Measurements from ENCODE around the gene KRT82.

The KRT82 gene

DNA sequence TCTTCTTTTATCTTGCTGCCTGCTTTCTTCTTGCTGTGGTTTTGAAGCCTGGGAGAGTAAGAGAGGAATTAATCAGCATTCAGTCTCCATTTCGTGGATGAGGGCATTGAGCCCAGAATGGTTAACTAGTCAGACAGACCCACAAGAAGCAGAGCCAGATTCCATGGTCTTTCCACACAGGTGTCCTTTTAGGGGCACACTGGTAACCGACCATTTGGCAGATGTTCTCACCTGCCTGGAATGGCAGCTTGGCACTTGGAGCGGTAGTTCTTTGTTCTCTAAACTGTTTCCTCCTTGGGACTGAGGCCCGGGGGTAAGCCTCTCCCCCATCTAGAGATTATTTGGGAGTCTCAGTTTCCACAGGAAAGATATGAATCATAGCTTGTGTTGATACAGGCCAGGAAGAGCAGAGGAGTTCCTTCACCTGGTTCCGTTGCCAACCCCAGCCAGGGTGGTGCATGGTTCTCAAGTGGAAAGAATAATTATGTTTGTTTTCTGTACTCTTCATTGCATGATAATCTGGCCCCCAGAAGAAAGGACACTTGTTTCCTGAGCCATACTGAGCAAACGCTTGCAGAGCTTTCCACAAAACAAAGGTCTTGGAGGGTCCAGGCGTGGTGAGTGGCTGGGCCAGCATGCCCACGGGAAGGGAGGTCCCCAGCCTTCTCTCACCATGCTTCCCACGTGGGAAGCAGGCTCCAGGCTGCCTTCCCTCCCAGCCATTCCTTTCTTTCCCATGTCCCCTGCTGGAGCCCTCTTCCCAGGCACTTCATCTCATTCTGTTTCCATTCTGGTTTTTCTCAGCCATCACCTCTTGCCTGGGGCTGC lies 30.1 kb upstream of the KRT82 start:
- no peak for DNase-seq (ENCODE audit: low read depth in 2 of 2, low spot score in 1 of 2)

DNA sequence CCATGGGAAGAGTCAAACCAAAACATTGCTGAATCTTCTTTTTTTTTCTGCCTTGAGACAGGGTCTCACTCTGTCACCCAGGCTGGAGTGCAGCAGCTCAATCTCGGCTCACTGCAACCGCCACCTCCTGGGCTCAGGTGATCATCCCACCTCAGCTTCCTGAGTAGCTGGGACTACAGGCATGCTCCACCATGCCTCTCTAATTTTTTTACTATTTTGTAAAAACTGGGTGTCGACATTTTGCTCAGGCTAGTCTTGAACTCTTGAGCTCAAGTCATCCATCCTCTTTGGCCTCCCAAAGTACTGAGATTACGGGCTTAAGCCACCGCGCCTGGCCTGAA lies 29.5 kb upstream of the KRT82 start:
- no peak for DNase-seq (ENCODE audit: low read depth in 2 of 2, low spot score in 1 of 2)

DNA sequence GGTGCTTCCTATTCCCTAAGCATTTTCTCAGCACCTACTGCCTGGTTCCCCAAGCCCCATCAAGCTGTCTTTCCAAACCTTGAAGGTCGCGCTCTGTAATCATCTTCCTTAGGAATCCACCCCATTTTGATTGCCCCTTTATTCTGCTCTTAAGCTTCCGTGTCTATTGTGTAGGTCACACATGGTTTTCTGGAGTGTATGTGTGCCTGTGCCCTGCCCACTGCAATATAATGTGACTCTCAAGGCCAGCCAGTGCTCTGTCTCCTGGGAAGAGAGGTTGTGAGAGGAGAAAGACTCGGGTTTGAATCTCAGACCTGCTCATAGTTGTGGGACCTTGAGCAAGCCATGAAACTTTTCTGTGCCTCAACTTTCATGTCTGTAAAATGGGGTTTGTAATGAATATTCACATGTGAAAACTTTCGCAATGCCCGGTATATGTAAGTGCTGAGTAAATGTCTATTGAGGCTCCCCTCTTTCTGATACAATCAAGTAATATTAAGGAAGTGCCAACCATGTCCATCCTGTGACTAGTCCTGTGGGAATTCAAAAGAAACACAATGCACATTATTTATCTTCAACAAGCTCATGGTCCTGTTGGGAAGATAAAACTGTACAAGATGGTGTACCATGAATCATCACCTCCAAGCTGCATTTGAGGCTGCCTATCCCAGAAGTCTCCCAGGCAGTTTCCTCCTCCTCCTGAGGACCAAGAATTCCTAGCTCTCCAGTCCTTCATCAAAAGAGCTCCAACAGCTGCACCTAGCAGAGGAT lies 28.8 kb upstream of the KRT82 start:
- no peak for DNase-seq (ENCODE audit: low read depth in 2 of 2, low spot score in 1 of 2)

DNA sequence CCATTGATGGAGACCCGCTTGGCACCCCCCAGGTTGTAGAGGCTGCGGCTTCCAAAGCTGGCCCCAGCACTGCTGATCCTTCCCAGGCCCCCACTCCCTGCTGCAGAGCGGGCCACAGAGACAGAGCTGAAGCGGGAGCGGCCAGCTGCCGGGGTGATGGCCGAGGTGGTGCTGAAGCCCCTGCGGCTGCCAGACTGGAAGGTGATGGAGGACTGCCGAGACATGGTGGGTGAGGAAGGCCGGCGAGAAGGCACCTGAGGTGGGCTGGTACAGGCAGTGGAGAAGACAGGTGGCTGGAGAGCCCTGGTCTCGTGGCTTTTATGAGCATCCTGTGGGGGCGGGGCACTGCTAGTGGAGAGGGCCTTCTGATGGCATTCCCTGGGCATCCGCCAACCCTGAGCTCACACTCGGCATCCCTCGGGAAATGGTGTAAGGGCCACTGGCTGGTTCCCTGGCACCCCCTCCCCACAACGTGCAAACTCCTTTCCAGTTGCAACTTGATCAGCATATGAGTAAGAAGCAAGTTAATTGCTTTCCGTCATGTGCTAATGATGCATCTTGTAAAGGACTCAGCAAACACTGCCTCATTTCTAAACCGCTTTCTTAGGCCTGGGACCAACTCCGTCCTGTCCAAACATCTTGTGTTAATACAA lies 28.1 kb upstream of the KRT82 start, which contains the start of gene KRT75:
Gene KRT75 (minus strand): TSS at position 291 of the 653 bp plus-strand sequence. CDS start 67 bp downstream, at position 224.
- DNase-seq (ENCODE audit: low read depth in 2 of 2, low spot score in 1 of 2), result no peak

DNA sequence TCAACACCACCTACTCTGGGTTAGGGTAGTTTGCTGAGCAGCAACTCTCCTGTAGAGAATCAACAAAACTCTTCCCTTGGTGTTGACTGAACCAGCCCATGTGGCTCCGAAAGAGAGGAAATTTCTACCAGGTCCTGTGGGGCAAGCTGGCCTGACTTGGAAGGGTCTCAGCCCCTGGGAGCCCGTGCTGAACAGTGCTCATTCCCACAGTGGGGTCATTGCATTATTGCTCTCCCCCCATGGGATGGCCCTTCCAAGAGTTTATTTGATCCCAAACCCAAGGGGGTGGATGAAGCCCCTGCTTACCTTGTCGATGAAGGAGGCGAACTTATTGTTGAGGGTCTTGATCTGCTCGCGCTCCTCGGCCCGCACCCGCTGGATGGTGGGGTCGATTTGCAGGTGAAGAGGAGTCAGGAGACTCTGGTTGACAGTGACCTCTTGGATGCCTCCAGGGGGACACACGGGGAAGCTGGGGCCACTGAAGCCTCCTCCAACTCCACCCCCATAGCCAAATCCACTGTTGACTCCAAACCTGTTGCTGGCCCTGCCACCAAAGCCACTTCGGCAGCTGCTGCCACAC lies 27.5 kb upstream of the KRT82 start:
- DNase-seq (ENCODE audit: low read depth in 2 of 2, low spot score in 1 of 2), result no peak

DNA sequence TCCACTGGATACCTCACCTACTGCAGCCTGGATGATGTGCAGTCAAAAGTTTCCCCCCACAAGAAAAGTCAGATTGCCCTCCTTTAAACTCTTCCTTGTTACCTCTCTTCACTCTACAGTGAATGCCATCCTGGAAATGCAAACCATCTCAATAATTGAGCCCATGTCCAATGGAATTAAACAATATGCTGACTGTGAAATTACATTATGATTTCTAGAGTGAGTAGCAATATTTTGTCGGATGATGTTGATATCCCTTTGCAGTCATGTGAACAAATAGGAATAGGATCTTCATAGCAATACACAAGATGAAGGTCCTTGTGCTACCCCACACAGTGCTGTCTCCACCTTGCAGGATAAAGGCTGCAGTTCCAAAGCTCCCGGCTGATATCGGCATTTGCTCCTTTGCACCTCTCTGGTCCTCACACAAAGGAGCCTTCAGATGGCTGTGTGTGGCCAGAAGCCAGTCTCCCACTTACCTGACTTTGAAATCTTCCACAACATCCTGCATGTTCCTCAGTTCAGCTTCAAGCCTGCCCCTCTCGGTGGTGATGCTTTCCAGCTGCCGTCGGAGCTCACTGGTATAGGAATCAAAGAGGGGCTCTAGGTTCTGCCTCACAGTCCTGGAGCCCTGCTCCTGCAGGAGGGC lies 26.5 kb upstream of the KRT82 start:
- no peak for DNase-seq (ENCODE audit: low read depth in 2 of 2, low spot score in 1 of 2)

DNA sequence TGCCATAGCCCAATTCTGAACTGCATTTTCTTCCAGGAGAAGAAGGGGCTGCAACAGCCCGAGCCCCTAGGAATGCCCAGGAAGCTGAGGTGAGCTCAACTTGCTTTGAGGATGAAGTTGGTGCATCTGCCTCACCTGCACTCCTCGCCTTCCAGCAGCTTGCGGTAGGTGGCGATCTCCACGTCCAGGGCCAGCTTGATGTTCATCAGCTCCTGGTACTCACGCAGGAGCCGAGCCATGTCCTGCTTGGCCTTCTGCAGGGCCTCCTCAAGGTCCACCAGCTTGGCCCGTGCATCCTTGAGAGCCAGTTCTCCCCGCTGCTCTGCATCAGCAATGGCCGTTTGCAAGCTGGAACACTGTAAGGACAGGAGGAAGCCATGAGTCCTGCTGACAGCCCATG lies 22.0 kb upstream of the KRT82 start:
- no peak for DNase-seq (ENCODE audit: low read depth in 2 of 2, low spot score in 1 of 2)

DNA sequence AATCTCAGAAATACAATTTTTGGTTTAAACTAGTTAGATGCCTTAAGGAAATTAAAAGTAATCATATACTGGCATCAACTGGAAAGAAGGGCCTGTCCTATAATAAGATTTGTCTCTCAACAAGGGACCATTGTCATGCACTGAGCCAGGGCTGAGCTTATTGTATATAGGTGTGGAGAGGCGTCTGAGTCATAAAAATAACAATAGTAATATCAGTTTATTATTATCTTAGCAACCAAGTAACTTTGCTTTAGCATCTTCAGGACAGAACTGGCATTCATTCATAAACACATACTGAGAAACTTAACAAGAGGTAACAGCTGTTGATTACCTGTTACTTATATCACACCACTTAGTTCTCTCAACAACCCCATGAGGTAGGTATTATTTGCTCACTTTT lies 20.9 kb upstream of the KRT82 start:
- DNase-seq (ENCODE audit: low read depth in 2 of 2, low spot score in 1 of 2), result no peak

DNA sequence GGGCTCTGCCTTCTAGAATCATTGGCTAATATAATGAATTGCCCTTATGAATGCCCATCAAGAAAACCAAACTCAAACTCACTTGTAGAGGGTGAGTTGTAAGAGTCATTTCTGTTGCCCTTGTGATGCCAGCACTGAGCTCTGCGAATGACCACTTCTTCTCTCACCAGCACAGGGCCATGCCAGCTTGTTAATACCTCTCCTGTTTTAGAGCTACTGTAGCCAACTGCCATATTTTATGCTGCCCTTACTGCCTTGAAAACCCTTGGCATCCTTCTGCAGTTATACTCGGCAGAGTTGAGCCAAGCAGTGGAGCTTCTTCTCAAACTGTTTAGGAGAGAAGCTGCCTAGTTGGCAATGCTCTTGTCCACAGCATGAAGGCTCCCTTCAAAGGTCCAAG lies 19.9 kb upstream of the KRT82 start:
- no peak for DNase-seq (ENCODE audit: low read depth in 2 of 2, low spot score in 1 of 2)

DNA sequence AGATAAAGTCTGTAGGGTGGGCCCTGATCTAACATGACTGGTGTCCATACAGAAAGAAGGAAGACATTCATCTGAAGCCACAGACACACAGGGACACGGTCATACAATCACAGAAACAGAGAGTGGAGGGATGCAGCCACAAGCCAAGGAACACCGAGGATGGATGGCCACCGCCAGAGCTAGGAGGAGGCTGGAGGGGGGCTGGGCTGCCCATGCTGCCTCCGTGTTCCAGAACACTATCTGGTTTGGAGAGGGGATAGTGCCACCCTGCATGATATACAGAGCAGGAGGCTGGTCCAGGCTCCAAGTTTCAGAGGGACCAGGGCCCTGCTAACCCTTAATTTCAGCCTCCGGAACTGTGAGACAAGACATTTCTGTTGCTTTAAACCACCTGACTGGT lies 19.3 kb upstream of the KRT82 start:
- DNase-seq (ENCODE audit: low read depth in 2 of 2, low spot score in 1 of 2), result no peak

DNA sequence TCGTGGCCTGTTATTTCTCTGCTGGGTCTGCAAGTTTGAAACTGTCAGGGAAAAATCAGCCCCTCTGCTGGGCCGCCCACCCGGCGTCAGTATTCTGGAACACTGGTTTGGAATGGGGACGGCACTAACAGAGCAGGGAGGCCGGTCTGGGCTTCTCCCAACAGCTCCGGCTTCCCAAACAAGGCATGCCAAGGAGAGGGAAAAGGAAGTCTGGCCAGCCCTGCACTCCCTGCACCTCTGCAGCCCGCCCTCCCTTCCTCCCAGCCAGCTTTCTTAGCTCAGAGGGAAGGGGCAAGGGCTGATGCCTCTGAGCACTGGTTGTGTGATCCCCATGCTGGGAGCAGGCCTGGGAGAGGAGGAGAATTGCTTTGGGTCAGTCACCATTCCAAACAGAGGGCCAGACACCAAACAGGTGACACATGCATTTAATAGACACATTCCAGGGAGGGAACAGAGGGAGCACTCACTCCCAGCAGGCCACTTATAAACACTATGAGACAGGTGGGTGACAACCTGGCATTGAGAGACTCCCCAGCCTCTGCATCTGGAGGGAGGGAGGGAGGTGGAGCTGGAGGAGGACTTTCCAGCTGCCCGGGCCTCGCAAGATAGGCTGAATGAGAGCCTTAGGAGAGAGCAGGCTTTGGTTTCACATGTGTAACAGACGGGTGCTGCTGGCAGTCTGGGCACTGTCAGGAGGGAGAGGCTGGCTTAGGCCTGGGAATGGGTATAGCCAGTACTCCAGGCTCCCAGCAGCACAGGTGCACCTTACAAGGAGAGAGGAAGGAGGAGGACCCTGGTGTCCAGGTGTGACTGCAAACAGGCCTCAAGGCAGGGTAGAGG lies 17.7 kb upstream of the KRT82 start:
- no peak for DNase-seq (ENCODE audit: low read depth in 2 of 2, low spot score in 1 of 2)

DNA sequence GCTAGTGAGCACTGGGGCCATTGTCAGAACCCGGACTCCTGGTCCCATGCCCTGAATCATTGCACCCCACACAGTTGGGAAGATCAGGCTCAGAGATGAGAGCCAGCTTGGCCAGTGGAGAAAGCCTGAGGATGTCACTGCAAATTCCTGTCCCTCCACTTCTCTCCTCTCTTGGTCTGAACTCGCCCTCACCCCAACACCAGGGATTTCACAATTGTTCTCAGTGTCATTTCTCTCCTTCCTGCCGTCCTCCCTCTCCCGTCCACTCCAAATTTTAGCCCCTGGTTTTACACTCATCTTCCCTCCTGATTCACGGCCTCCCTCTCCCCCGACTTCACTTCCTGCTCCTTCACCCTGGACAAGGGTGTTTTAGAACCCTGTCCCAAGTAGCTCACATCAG lies 16.9 kb upstream of the KRT82 start:
- no peak for DNase-seq (ENCODE audit: low read depth in 2 of 2, low spot score in 1 of 2)

DNA sequence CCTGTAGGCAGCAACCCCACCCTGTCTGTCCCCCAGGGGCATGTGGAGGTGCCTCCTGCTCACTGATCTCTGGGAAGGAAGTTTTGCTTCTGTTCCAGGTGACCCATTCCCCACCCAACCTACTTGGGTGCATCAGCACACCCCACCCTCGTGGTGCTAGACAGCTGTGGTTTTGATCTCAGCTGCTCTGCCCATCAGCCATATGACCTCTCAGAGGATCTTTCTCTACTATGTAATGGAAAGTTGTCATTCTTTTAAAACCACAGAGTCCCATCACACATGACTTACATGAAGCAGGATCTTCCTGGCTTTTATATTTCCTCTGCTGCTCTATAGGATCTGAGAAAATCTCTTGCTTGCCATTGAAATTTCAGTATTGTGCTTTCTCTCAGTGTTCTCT lies 13.5 kb upstream of the KRT82 start:
- no peak for DNase-seq (ENCODE audit: low read depth in 2 of 2, low spot score in 1 of 2)

DNA sequence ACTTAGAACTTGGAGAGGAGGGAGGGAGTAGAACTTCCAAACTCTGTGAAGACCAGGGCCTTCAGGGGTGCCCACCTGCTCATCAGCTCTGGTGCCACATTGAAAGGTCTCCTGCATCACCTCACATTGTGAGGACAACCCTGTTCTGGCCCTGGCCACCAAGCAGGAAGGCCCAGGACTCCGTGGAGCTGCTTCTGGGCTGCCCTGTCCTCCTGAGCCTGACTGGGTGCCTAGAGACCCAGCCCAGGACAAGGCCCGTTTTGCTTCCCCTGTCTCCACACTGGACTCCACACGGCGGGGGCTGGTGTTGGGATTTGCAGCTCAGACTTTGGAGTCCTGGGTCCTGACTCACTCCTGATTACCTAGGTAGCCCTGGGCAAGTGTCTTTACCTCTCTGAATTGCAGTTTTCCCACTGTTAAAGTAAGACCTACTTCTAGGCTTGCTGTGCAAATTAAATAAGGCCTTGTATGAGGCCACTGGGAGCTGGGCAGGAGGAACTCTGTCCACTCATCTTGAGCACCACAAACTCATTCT lies 12.5 kb upstream of the KRT82 start:
- DNase-seq (ENCODE audit: low read depth in 2 of 2, low spot score in 1 of 2), result no peak

DNA sequence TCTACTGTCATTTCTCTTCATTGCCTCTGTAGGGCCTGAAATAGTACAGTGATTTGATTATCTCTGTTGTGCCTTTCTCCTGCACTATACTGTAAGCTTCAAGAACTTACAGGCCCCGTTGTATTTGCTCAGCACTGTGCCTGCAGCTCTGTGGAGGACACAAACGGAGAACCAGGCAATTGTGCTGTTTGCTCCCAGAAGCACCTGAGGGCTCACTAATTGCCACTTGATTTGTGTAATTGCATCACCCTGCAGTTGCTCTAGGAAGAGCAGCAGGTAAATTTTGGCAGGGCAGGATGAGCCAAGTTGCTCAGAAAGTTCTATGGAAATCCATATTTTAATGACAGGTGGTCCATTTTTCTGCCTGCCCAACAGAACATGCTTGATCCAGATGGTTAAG lies 11.6 kb upstream of the KRT82 start:
- no peak for DNase-seq (ENCODE audit: low read depth in 2 of 2, low spot score in 1 of 2)

DNA sequence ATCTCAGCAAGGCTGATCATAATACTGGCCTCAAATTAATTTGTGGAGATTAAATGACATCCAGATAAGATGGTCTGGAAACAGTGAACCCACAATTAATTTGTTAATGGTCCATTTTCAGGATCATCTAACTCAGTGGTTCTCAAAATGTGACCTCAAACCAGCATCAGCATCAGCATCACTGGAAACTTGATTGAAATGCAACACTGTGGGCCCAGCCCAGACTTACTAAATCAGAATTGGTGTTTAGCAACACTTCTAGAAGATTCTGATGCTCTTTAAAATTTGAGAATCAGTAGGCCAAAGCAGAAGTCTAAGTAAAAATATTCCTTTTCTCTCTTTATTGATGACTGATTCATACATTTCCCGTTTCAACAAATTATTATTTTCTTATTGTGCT lies 10.7 kb upstream of the KRT82 start:
- DNase-seq (ENCODE audit: low read depth in 2 of 2, low spot score in 1 of 2), result no peak

DNA sequence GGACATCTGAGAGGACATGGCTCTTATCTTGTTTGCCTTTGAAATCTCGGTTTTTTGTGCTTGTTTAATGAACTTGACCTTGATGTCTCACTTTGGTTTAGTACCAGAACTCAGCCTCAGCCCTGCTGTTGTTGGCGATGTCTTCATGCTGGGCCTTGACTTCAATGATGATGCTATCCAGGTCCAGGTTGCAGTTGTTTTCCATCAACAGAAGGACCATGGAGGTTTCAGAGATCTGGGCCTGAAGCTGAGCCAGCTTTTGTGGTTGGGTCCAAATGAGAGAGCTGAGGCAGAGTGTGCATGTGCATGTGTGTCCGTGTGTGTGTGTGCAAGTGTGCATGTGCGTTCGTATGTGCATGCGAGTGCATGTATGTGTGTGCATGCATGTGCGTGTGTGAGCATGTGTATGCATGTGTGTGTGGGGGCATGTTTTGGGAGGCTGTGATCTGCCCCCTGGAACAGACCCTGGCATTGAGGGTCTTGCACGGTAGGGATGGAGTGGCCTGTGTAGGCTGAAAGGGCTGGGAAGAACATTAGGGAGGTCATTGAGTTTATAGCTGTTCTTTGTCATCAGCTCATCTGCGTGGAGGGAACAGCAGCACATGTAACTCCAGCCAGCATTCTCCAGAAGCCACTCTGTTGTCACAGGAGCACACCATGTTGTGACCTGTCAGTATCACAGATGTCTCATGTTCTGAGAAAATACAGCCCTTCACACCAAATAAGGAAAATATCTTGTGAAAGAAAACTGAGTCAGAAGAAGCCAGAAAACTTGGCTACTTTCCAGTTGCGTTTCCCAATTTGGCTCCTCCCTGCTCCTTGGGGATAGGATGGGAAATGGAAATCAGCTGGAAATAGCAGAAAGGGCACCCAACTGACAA lies 10.0 kb upstream of the KRT82 start:
- no peak for DNase-seq (ENCODE audit: low read depth in 2 of 2, low spot score in 1 of 2)

DNA sequence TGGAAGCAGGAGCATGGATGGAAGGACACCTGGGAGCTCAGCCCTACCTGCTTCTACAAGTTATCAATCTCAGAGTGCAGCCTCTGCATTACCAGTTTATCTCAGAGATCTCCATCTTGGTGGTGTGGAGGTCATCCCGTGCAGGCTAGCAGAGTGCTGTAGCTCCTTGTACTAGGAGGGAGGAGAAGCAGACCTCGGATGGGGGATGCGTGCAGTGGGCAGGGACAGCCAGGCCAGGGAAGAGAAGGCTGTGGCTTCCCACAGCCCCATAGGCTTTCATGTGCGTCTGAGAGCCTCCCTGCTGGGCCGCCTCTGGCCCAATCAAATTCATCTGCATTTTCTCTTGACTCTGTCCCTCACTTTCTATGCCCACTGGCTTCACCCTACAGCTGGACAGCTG lies 8.8 kb upstream of the KRT82 start:
- no peak for DNase-seq (ENCODE audit: low read depth in 2 of 2, low spot score in 1 of 2)

DNA sequence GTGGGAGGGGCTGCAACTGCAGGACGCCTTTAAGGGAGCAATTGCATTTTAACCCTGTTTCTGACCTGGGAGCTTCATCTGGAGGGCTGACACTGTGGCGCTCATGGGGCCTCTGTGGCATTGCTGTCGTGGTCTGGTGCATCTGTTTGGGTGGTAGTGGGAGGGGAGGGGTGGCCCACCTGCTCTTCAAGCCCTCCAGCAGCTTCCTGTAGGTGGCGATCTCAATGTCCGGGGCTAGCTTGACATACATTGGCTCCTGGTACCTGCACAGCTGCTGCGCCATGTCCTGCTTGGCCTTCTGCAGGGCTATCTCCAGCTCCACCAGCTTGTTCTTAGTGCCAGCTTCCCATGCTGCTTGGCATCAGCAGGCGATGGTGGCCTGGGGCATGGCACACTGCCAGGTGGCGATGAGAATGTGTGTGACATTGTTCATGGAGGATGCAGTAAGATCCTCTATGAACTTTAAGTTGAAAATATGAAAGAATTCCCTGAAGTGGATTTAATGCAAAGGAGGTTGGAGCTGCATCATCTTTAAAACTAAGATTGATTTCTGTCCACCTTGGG lies 7.7 kb upstream of the KRT82 start:
- no peak for DNase-seq (ENCODE audit: low read depth in 2 of 2, low spot score in 1 of 2)
